Astrocyte of the cerebellum (primary cell): Measurements from ENCODE around the gene UBC.
A peak's percentile ranks its signal among the peaks of the same experiment; 100 is the strongest.

Experiments used
- DNase-seq: peaks from one replicate; pipeline ENCODE4 v3.0.0-alpha.2; 2011; ENCODE audit warnings: low read depth
- H3K4me3 ChIP-seq: 2 replicates; pipeline ENCODE4 v1.5.1; 2011; ENCODE audit warnings: mild to moderate bottlenecking, low read depth, low read length, moderate library complexity
- CTCF ChIP-seq: IDR thresholded peaks from 2 replicates; pipeline ENCODE4 v1.5.1; 2012; ENCODE audit warnings: low read length, low read depth, moderate library complexity, mild to moderate bottlenecking; ENCODE audit errors: missing control alignments
- in situ Hi-C: cut with HindIII; loops from 2 replicates; pipeline ENCODE4 v1.10.0; 2017; ENCODE audit warnings: low sequenced_read_pairs

UBC gene

GRCh38 chr12:124866883-124867400 is 47.5 kb downstream of the UBC start:
- no peak overlapping the region for H3K4me3 ChIP-seq
- DNase-seq, result no peak
- in situ Hi-C loops, result no loop called here
- no peak for TF ChIP-seq CTCF

- no peak for TF ChIP-seq CTCF
- in situ Hi-C loops, result no loop called here
- no peak for DNase-seq
- no peak overlapping the region for H3K4me3 ChIP-seq
These were observed 48.1 kb downstream of the UBC start for GRCh38 chr12:124866195-124866882.

GRCh38 chr12:124865728-124866127 is 48.7 kb downstream of the UBC start:
- in situ Hi-C loops, result no loop called here
- no peak for DNase-seq
- H3K4me3 ChIP-seq, result no peak overlapping the region
- TF ChIP-seq CTCF, result no peak

GRCh38 chr12:124864326-124864752 is 50.1 kb downstream of the UBC start:
- in situ Hi-C loops, result no loop called here
- DNase-seq, result no peak
- peak overlapping the region; percentile 30 for H3K4me3 ChIP-seq
- TF ChIP-seq CTCF, result no peak

- in situ Hi-C loops, result no loop called here
- TF ChIP-seq CTCF, result no peak
- H3K4me3 ChIP-seq, result peak within 1 kb of the TSS; percentile 62
- peak; percentile 29 for DNase-seq
These were observed 50.8 kb downstream of the UBC start, which contains the start of gene SCARB1 for GRCh38 chr12:124863416-124864325. Gene SCARB1, minus strand, starts transcription at chr12:124863864. Its CDS starts 144 bp downstream, at chr12:124863720.

GRCh38 chr12:124862768-124863415 is 51.6 kb downstream of the UBC start:
- H3K4me3 ChIP-seq, result peak overlapping the region; percentile 62
- no peak for DNase-seq
- TF ChIP-seq CTCF, result no peak
- in situ Hi-C loops, result no loop called here
